ENCODE data around the gene XAGE5.
"Not testable (repeated sequence)": the region's sequence is repeated elsewhere in the genome, so short reads cannot be mapped to it uniquely, and the experiment has no call there.

Gene XAGE5

DNA sequence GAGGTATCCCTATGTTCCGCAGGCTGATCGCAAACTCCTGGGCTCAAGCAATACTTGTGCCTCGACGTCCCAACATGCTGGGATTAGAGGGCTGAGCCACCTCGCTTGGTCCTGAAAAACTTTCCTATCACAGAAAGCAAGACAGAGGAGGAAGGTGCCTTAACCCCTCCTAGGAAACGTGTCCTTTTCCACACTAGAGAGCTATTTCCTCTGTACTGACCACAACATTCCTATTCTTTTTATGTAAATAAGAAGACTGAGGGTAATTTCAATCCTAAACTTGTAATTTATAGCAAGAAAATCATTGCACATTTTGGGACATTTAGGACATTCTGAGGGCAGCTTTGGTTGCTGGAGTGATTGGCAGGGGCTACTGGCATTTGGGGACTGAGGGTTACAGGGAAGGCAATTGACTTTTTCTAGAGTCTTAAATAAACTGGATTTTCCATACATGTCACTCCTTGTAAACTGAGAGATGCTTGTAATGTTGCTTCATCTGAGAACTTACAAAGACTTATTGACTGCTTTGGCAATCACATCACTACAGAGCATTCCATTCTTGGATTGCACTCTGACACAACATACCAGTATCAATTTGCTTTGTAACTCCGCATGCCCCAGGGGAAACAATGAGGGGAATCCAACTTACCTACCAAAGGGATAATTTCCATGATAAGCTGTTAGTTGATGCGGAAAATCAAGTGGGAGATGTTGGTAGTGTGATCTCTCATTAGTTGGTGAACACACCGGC, 41.2 kb downstream of the XAGE5 start:
- Histone ChIP-seq H3K4me3 (ENCODE audit: low read depth, low read length) (peak overlapping the region; percentile 49; the same call in 1 of the 2 replicates), H3K79me2 (ENCODE audit: control insufficient read depth, insufficient read depth, low read length, unreplicated experiment) (no peaks in the 10 kb centered on the region), H2AFZ (ENCODE audit: low read length, unreplicated experiment) (no peak overlapping the region), H3K27me3 (ENCODE audit: insufficient read depth, low read length) (no peaks in the 10 kb centered on the region), H3K36me3 (ENCODE audit: insufficient read depth, low read length) (no peaks in the 10 kb centered on the region), H3K27ac (ENCODE audit: low read depth, low read length) (peak overlapping the region; percentile 74), H3K4me1 (ENCODE audit: control insufficient read depth, insufficient read depth, low read length, unreplicated experiment) (peaks cover 13% of the 10 kb centered on the region)

DNA sequence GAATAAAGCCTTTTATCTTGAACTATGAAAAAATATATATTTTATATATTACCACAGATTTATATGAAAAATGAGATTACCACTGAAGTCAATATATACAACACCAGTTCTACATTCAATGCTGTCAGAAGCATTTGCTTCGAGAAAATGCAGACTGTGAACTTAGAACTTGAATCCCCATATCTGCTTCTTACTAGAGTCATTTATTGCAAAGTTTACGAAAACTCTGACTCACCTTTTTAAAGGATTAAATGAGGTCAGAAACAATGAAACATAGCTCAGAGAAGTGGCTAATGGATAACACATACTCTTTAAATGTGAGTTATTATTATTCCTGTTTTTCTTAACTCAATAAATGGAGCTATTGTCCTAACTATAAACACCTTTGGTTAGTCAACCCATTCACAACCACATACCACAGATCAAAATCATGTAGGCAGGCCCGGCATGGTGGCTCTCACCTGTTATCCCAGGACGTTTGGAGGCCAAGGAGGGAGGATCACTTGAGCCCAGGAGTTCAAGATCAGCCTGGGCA, 46.0 kb downstream of the XAGE5 start:
- H3K27me3 ChIP-seq (ENCODE audit: insufficient read depth, low read length); H3K4me1 ChIP-seq (ENCODE audit: control insufficient read depth, insufficient read depth, low read length, unreplicated experiment); H3K36me3 ChIP-seq (ENCODE audit: insufficient read depth, low read length); H3K27ac ChIP-seq (ENCODE audit: low read depth, low read length); H3K79me2 ChIP-seq (ENCODE audit: control insufficient read depth, insufficient read depth, low read length, unreplicated experiment); H3K4me3 ChIP-seq (ENCODE audit: low read depth, low read length); H2AFZ ChIP-seq (ENCODE audit: low read length, unreplicated experiment): not testable (repeated sequence)

DNA sequence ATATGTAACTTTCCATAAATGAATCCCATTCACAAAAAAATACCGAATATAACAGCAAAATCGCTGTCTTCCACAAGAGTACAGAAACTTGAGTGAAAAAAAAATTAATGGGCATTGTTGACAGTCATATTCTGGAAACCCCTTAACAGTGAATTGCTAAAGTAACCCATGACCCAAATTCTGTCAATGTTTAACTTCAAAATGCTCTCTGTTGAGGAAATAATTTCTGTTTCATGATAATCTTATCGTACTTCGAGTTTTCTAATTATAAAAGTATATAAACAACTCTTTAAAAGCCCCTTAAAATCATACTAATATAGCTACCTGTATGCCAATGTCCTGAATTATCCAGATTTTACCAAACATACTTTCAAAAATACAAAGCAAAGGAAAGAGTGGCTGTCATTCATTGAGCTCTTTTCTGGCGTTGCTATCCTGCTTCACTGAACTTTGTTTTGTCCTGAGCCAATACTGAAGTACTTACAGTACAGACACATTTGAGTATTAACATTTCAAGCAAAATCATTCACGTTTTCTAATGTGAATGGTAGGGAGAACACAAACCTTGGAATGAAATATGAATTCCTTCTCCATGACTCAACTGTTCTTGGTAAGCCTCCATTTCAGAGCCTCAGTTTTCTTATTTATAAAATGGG, 54.4 kb downstream of the XAGE5 start:
- Histone ChIP-seq H3K79me2 (ENCODE audit: control insufficient read depth, insufficient read depth, low read length, unreplicated experiment) (no peaks in the 10 kb centered on the region), H3K4me3 (ENCODE audit: low read depth, low read length) (no peak overlapping the region), H3K27me3 (ENCODE audit: insufficient read depth, low read length) (no peaks in the 10 kb centered on the region), H3K36me3 (ENCODE audit: insufficient read depth, low read length) (no peaks in the 10 kb centered on the region), H3K27ac (ENCODE audit: low read depth, low read length) (no peak overlapping the region), H2AFZ (ENCODE audit: low read length, unreplicated experiment) (no peak overlapping the region), H3K4me1 (ENCODE audit: control insufficient read depth, insufficient read depth, low read length, unreplicated experiment) (no peaks in the 10 kb centered on the region)

All from ACC112 (cell line).